Measurements from ENCODE around the gene SMIM43.

The SMIM43 gene

GRCh38 chr4:121712001-121712651 lies 52.8 kb downstream of the SMIM43 start:
- Histone ChIP-seq H3K9me3 (no peaks in the 10 kb centered on the region), H3K4me1 (ENCODE audit: control insufficient read depth in 1 of 2, insufficient read depth in 1 of 2, low read depth in 1 of 2, low read length in 1 of 2) (no peaks in the 10 kb centered on the region), H3K27me3 (peaks cover 79% of the 10 kb centered on the region), H3K4me3 (ENCODE audit: low read depth in 1 of 2, low read length in 1 of 2) (no peak overlapping the region), H3K36me3 (no peaks in the 10 kb centered on the region), H3K27ac (no peak overlapping the region)
- TF ChIP-seq CTCF (IDR thresholded peaks at IDR 0.05): no peak

DNA sequence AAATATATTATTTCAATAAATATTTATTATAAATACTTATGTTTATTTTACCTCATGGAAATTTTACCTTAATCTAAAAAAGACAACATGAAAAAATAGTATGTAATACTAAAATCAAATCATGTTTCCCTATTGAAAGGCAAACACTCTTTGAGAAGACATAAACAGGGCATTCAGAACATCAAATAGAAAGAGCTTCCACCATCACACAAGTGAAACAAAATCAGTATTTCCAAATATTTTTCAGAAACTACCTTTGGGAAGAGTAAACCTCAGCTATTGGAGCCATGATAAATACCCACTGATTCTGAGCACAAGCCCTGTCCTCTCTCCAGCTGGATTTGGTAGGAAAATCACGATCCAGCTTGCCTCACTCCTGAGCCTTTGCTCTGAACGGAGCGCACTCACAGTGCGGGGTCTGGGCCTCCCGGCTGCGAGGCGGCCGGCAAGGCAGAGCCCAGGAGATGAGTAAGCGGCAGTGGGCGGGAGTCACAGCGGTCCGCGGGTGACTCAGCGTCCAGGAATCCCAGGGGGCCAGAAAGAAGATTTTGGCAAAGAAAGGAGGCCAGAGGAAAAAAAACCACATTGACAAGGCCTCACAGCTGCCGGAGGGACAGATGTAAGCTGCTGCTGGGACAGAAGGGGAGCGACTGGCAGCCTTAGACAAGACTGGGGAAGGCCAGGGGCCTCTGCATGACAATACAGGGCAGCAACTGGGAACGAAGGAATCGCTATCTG lies 53.5 kb downstream of the SMIM43 start:
- Histone ChIP-seq H3K9me3 (no peaks in the 10 kb centered on the region), H3K27ac (no peak overlapping the region), H3K27me3 (peaks cover 80% of the 10 kb centered on the region), H3K36me3 (no peaks in the 10 kb centered on the region), H3K4me1 (ENCODE audit: control insufficient read depth in 1 of 2, insufficient read depth in 1 of 2, low read depth in 1 of 2, low read length in 1 of 2) (no peaks in the 10 kb centered on the region), H3K4me3 (ENCODE audit: low read depth in 1 of 2, low read length in 1 of 2) (no peak overlapping the region)
- TF ChIP-seq CTCF (IDR thresholded peaks at IDR 0.05): no peak

GRCh38 chr4:121709766-121710405 lies 55.1 kb downstream of the SMIM43 start:
- Histone ChIP-seq H3K9me3 (no peaks in the 10 kb centered on the region), H3K4me1 (ENCODE audit: control insufficient read depth in 1 of 2, insufficient read depth in 1 of 2, low read depth in 1 of 2, low read length in 1 of 2) (no peaks in the 10 kb centered on the region), H3K36me3 (no peaks in the 10 kb centered on the region), H3K27ac (no peak overlapping the region), H3K27me3 (peaks cover 85% of the 10 kb centered on the region), H3K4me3 (ENCODE audit: low read depth in 1 of 2, low read length in 1 of 2) (no peak overlapping the region)
- TF ChIP-seq CTCF (IDR thresholded peaks at IDR 0.05): no peak

Data from neutrophil (primary cell).